Stimulated activated naive CD8-positive, alpha-beta T cell treated with anti-CD3 and anti-CD28 coated beads, Interleukin-15, Interleukin-2, amounts not matched to agents 100 ng/mL and 50 ng/mL, for 24 hours (primary cell): ENCODE measurements around the gene CARMIL3.

Experiments
- H3K27ac Mint-ChIP-seq: one replicate; pipeline ENCODE4 v1.8.0; 2021; ENCODE audit warnings: mild to moderate bottlenecking, mixed read lengths
- H3K27me3 Mint-ChIP-seq: one replicate; pipeline ENCODE4 v1.8.0; 2021; ENCODE audit warnings: mixed read lengths
- H3K36me3 Mint-ChIP-seq: one replicate; pipeline ENCODE4 v1.8.0; 2021; ENCODE audit warnings: low read depth, mixed read lengths
- H3K4me1 Mint-ChIP-seq: one replicate; pipeline ENCODE4 v1.8.0; 2021; ENCODE audit warnings: low read depth, mixed read lengths
- H3K4me3 Mint-ChIP-seq: one replicate; pipeline ENCODE4 v1.8.0; 2021; ENCODE audit warnings: mild to moderate bottlenecking, mixed read lengths
- H3K9me3 Mint-ChIP-seq: one replicate; pipeline ENCODE4 v1.8.0; 2021; ENCODE audit warnings: mixed read lengths

Gene CARMIL3

DNA sequence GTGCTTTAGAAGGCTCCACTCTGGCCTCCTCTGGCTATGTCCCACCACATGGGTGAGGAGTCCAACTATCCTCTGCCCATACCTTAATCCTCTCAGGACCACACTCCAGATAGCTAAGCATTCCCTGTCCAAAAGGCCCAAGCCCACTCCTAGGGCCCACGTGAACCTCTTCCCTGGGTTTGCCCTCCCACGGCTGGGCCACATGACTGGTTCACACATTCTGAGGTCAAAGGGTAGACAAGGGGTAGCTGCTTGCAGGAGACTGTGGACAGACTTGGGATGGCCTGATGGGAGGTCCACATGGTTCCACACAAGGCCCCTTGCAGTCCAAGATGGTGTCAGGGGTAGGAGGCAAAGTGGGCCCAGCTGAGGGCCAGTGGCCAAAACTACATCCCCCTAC lies 36.3 kb downstream of the CARMIL3 start:
- H3K27me3 Mint-ChIP-seq = no peaks in the 10 kb centered on the region
- no peak overlapping the region for H3K4me3 Mint-ChIP-seq
- H3K4me1 Mint-ChIP-seq = peaks cover 3% of the 10 kb centered on the region
- H3K27ac Mint-ChIP-seq = no peak overlapping the region
- H3K9me3 Mint-ChIP-seq = no peaks in the 10 kb centered on the region
- no peaks in the 10 kb centered on the region for H3K36me3 Mint-ChIP-seq

DNA sequence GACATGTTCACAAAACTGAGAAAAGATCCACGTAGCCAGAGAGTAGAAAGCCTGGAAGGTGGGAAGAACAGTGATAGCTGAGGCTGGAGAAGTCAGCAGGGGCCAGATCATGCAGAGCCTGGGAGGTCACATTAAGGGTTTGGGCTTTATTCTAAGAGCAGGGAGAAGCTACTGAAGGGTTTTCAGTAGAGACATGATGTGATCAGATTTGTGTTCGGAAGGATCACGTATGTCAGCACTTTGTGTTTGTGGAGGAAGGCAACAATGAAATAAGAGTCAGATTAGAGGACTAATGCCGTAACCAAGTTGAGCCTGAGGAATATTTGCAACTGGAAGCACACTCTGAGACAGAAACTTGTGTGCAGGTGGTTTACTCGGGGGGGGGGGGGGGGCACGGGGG lies 38.1 kb downstream of the CARMIL3 start:
- H3K4me1 Mint-ChIP-seq = peaks cover 10% of the 10 kb centered on the region
- H3K36me3 Mint-ChIP-seq = peaks cover under 1% of the 10 kb centered on the region
- H3K4me3 Mint-ChIP-seq = no peak overlapping the region

DNA sequence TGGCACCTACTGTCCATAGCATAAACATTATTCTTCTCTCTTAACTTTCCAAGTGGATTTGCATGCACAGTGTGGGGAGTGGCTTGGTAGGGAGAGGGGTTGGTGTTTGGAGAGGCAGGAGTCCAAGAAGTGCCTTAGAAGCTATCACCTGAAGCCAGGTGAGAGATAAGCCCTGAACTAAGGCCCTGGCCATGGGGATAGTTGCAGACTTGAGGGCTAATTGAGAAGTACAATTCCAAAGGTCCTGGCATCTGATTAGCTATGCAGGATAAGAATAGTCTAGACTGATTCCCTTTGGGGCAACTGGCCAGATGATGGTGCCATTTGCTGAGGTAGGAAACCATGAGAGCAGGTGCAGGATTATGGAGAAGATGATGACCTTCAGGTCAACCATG lies 40.3 kb downstream of the CARMIL3 start:
- no peaks in the 10 kb centered on the region for H3K9me3 Mint-ChIP-seq
- H3K27me3 Mint-ChIP-seq = no peaks in the 10 kb centered on the region
- peaks cover 19% of the 10 kb centered on the region for H3K36me3 Mint-ChIP-seq
- no peak overlapping the region for H3K27ac Mint-ChIP-seq
- peaks cover 26% of the 10 kb centered on the region for H3K4me1 Mint-ChIP-seq
- no peak overlapping the region for H3K4me3 Mint-ChIP-seq

More for the DNA sequence above, 38.1 kb downstream of the CARMIL3 start:
- no peaks in the 10 kb centered on the region for H3K9me3 Mint-ChIP-seq
- no peak overlapping the region for H3K27ac Mint-ChIP-seq
- no peaks in the 10 kb centered on the region for H3K27me3 Mint-ChIP-seq

DNA sequence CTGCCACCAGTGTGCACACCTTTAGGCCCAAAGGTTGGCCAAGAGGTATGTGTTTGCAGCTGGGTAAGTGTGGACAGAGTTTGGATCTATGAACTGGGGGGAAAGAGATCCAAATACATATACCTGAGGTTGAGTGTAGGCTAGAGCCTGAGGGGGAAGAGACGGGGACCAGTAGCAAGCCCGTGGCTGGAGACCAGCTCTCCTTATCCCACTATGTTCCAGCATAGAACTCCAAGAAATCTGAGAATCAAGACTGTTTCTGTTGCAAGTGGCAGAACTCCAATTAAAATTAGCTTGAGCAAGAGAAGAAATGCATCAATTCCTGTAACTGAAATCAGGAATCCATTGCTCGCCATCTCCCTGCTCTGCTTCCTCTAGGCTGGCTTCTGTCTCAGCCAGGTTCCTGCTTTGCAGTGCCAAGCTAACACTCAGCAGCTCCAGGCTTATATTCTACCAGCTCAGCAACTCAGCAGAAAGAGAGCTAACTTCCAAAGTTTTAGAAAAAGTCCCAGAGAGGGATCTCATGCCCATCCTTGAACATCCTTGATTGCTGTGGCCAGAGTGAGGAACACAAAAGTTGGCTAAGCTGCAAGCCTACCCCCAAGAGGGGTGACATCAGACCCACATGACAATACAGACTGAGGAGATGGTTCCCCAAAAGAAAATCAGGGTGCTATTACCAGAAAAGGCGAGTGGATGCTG lies 40.8 kb downstream of the CARMIL3 start:
- H3K27ac Mint-ChIP-seq = peak overlapping the region; percentile 97
- H3K4me3 Mint-ChIP-seq = peak overlapping the region; percentile 95
- peaks cover 19% of the 10 kb centered on the region for H3K36me3 Mint-ChIP-seq
- H3K9me3 Mint-ChIP-seq = no peaks in the 10 kb centered on the region
- H3K4me1 Mint-ChIP-seq = peaks cover 26% of the 10 kb centered on the region
- no peaks in the 10 kb centered on the region for H3K27me3 Mint-ChIP-seq

DNA sequence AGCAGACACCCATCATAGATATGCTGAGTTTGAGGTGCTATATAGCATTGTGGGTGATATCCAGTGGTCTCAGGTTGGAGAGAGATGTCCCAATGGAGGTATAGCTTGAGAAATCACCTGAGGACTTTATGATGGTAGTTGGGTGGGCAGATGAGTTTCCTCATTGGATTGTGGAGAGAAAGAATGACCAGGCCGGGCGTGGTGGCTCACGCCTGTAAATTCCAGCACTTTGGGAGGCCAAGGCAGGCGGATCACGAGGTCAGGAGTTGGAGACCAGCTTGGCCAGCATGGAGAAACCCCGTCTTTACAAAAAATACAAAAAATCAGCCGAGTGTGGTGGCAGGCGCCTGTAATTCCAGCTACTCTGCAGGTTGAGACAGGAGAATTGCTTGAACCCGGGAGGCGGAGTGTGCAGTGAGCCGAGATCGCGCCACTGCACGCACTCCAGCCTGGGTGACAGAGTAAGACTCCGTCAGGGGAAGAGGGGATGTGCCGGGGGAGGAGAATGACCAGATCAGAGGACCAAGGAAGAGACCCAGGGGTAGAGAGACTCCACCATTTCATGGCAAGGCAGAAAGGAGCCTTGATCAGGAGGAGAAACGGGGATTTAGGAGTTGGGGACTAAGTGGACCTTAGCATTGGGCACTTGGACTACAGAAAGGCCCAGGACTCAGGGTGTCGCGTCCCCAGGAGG lies 41.5 kb downstream of the CARMIL3 start:
- H3K27ac Mint-ChIP-seq = peak overlapping the region; percentile 97
- H3K27me3 Mint-ChIP-seq = no peaks in the 10 kb centered on the region
- peaks cover 26% of the 10 kb centered on the region for H3K4me1 Mint-ChIP-seq
- H3K36me3 Mint-ChIP-seq = peaks cover 23% of the 10 kb centered on the region
- H3K9me3 Mint-ChIP-seq = no peaks in the 10 kb centered on the region
- peak overlapping the region; percentile 95 for H3K4me3 Mint-ChIP-seq

DNA sequence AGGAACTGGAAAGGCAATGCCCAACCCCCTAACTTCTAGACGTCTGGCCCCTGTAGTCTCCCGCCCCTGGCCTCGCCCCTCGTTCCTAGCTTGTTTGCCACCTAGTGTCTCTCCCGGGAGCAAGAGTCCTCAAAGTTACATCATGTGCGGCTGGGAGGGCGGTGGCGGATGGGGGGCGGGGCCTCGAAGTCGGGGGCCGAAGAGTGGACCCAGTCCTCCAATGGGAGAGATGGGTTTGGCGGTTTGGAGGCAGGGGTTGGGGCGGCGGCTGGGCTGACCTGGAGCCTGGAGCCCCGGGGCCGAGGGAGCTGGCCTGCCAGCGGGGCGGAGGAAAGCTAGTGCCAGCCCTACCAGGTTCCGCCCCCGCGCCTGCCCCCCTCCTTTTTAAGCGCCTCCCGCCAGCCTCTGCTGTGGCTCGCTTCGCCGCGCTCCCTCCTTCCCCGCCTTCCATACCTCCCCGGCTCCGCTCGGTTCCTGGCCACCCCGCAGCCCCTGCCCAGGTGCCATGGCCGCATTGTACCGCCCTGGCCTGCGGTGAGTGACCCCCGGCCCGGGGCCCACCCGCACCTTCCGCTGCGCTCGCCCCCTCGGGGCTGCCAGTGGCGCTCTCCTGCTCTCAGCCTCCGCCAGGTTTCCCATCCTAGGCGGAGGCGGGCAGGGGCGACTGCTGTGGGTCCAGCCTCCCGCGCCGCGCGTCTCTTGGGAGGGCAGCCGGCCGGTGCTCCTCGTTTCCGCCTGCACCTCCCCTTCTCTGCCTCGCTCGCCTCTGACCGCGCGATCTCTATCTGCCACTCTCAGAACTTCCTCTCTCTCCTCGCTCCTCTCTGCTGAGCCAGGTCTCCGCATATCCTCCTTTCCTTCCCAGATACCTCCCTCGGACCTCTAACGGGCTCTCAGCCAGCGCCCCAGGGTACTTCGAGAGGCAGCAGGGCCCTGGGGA lies 42.4 kb downstream of the CARMIL3 start, which contains the start of gene PCK2:
Gene PCK2 (plus strand): TSS at position 411 of the 940 bp plus-strand sequence. CDS start 95 bp downstream, at position 506.
- H3K4me3 Mint-ChIP-seq = peak within 1 kb of the TSS; percentile 95
- H3K36me3 Mint-ChIP-seq = peaks cover 23% of the 10 kb centered on the region
- H3K4me1 Mint-ChIP-seq = peaks cover 26% of the 10 kb centered on the region
- H3K9me3 Mint-ChIP-seq = no peaks in the 10 kb centered on the region
- no peaks in the 10 kb centered on the region for H3K27me3 Mint-ChIP-seq
- H3K27ac Mint-ChIP-seq = peak within 1 kb of the TSS; percentile 97

DNA sequence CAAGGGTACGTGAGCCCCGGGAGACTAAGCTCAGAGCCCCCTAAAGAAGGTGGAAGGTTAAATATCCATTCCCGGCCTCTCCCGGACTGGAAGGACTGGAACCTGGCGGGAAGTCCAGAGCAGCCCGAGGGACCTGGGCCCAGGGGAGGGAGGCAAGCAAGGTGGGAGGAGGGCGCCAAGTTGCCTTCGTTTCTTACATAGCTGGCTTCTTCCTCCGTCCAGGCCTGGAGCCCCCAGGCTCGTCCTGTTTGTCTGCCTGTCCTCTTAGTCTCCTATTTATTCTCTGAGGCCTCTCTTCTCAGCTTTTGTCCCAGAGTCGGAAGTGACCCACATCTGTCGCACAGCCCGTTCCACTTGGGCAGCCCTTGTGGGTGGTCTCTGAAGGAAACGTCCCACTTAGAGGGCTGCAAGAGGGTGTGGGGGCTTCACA lies 43.0 kb downstream of the CARMIL3 start:
- Mint-ChIP-seq H3K9me3 (no peaks in the 10 kb centered on the region), H3K4me1 (peaks cover 26% of the 10 kb centered on the region), H3K36me3 (peaks cover 29% of the 10 kb centered on the region), H3K27me3 (no peaks in the 10 kb centered on the region), H3K4me3 (peak overlapping the region; percentile 95), H3K27ac (peak overlapping the region; percentile 97)

DNA sequence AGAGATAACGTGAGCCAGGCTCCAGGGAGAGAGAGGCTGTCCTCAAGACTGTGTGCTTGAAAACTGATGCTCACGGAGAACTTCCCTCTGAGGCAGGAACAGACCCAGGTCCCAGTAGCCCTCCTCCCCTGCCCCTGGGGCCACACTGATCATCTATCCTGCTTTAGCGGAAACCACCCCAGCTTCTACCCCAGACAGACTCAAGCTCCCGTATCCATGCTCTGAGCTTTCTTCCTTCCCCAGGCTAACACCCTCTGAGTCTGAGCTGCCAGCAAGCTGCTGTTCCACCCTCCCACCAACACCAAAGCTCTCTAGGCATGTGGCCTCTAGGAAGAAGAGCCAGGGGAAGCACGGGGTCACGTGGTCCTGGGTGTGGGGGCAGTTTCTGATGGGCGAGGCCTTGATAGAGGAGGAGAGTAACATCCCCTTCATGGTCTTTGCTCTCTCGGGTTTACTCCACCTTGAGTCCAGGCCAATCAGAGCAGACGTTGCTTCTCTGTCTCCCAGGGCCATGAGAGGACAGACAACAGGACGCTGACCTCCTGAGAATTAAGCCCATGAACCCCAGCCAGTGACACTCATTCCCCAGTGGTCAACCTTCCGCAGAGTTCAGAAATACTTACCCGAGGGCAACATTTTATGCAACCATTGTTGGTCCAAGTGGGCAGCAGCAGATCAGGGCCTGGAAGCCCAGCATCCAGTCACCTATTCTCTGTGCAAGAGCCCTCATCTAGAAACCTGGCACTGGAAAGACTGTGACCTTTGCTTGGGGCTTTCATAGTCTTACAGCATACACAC lies 43.7 kb downstream of the CARMIL3 start:
- no peaks in the 10 kb centered on the region for H3K27me3 Mint-ChIP-seq
- peaks cover 36% of the 10 kb centered on the region for H3K36me3 Mint-ChIP-seq
- peaks cover 26% of the 10 kb centered on the region for H3K4me1 Mint-ChIP-seq
- peak overlapping the region; percentile 97 for H3K27ac Mint-ChIP-seq
- no peaks in the 10 kb centered on the region for H3K9me3 Mint-ChIP-seq
- peak overlapping the region; percentile 95 for H3K4me3 Mint-ChIP-seq

DNA sequence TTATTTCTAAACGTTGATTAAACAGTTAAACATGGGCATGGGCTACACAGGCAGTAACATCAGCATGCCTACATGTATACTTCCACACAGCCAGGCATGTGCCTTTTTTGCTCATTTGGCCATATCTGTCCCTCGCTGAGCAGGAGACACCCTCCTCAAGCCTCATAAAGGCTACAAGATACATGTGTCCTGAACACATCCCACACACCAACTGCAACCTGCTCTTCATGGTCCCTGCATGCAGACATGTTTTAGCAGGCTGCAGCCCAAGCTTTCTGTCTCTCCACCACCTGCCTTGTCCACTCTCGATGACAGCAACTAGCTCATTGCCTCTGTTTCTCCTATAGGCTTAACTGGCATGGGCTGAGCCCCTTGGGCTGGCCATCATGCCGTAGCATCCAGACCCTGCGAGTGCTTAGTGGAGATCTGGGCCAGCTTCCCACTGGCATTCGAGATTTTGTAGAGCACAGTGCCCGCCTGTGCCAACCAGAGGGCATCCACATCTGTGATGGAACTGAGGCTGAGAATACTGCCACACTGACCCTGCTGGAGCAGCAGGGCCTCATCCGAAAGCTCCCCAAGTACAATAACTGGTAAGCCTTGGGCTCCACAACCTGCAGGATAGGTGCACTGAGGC lies 44.9 kb downstream of the CARMIL3 start:
- H3K4me3 Mint-ChIP-seq = peak overlapping the region; percentile 62
- peaks cover 41% of the 10 kb centered on the region for H3K36me3 Mint-ChIP-seq
- H3K9me3 Mint-ChIP-seq = no peaks in the 10 kb centered on the region
- peak overlapping the region; percentile 80 for H3K27ac Mint-ChIP-seq
- H3K27me3 Mint-ChIP-seq = no peaks in the 10 kb centered on the region
- H3K4me1 Mint-ChIP-seq = peaks cover 26% of the 10 kb centered on the region

DNA sequence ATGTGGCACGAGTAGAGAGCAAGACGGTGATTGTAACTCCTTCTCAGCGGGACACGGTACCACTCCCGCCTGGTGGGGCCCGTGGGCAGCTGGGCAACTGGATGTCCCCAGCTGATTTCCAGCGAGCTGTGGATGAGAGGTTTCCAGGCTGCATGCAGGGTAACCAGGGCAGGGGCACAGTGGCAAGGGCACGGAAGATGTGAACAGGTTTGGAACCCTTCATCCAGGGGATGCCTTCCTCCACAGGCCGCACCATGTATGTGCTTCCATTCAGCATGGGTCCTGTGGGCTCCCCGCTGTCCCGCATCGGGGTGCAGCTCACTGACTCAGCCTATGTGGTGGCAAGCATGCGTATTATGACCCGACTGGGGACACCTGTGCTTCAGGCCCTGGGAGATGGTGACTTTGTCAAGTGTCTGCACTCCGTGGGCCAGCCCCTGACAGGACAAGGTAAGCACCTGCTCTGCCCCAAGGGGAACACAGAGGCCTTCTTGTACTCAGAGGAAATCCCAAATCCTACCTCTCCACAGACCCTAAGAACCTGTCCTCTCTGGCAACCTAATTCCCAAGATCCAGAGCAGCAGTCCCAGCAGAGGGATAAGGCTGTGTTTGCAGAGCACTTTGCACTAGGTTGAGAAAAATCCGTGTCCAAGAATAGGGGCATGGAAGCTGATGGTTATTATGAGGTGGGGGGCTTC lies 46.6 kb downstream of the CARMIL3 start:
- Mint-ChIP-seq H3K4me1 (peaks cover 21% of the 10 kb centered on the region), H3K4me3 (no peak overlapping the region), H3K27me3 (no peaks in the 10 kb centered on the region), H3K27ac (no peak overlapping the region), H3K9me3 (no peaks in the 10 kb centered on the region), H3K36me3 (peaks cover 54% of the 10 kb centered on the region)

DNA sequence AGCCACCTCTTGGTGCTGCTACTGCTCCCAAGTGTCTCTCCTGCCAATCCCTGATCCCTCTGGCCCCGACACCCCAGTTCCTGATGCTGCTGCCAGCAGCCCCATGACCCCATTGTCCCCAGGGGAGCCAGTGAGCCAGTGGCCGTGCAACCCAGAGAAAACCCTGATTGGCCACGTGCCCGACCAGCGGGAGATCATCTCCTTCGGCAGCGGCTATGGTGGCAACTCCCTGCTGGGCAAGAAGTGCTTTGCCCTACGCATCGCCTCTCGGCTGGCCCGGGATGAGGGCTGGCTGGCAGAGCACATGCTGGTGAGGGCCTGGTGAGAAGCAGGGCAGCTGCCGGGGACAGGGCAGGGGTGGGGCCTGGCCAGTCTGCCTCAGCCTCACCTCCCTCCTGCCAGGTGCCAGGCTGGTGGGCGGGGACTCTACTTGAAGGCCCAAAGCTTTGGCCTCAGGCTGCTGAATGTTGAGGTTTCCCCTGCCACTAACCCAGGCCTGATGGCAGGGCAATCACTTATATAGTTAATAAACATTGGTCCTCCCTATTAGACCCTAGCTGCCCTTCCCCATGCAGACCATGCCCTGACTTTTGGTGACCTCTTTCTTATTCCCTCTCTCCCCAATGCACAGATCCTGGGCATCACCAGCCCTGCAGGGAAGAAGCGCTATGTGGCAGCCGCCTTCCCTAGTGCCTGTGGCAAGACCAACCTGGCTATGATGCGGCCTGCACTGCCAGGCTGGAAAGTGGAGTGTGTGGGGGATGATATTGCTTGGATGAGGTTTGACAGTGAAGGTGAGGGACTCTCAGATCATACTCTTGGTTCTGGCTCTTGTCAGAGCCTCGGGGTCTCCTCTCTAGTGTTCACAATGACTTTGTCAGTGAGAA lies 47.4 kb downstream of the CARMIL3 start:
- H3K36me3 Mint-ChIP-seq = peaks cover 62% of the 10 kb centered on the region
- no peaks in the 10 kb centered on the region for H3K27me3 Mint-ChIP-seq
- no peak overlapping the region for H3K27ac Mint-ChIP-seq
- peaks cover 16% of the 10 kb centered on the region for H3K4me1 Mint-ChIP-seq
- no peak overlapping the region for H3K4me3 Mint-ChIP-seq
- H3K9me3 Mint-ChIP-seq = no peaks in the 10 kb centered on the region

DNA sequence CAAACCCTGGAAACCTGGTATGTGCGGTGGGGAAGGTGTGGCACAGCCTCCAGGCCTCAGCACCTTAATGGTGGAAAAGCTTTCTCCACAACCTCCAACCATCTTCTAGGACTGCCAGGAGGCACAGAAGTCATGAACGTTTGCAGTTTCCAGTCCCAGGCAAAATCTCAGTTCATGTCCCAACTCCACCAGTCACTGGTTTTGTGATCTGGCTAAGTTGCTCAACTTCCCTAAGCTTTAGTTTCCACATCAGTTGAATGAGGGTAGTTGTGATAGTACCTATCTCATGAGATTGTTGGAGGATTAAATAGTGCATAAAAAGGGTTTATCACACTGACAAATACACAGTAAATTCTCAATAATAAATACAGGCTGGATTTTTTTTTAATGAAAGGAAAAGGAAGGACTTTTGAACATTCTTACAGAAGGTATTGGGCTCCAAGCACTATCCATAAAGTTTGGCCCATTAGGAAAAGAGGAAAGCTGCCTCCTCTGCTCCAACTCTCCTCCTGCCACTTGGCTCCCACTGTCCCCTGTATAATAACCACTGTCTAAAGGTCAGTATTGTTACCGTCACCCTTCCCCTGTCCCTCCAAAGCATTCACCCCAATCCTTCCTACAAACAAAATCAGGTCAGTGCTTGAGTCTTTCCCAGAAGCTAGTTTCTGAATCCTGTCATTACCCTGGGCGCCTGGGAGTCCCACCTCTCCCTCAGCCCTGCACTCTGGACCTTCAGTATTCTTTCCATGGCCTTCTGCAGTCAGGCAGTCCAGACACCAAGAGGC lies 48.6 kb downstream of the CARMIL3 start:
- no peaks in the 10 kb centered on the region for H3K9me3 Mint-ChIP-seq
- no peaks in the 10 kb centered on the region for H3K27me3 Mint-ChIP-seq
- H3K27ac Mint-ChIP-seq = no peak overlapping the region
- no peak overlapping the region for H3K4me3 Mint-ChIP-seq
- peaks cover 14% of the 10 kb centered on the region for H3K4me1 Mint-ChIP-seq
- peaks cover 62% of the 10 kb centered on the region for H3K36me3 Mint-ChIP-seq
